GM12878 (cell line): Measurements from ENCODE around the gene LBX1.

ENCODE experiments used
- EZH2 ChIP-seq: IDR thresholded peaks from 2 replicates; pipeline ENCODE4 v1.6.1; 2012; ENCODE audit warnings: low read depth, mild to moderate bottlenecking, control low read depth, inconsistent platforms, low read length, borderline replicate concordance; ENCODE audit not compliant: control insufficient read depth
- HDAC6 ChIP-seq: fragments of 200-600 bp; sonication (generic); IDR thresholded peaks from one replicate; pipeline ENCODE4 v1.8.0; 2017; ENCODE audit warnings: antibody characterized with exemption; ENCODE audit not compliant: unreplicated experiment
- NR2C2 ChIP-seq: IDR thresholded peaks from 2 replicates; pipeline ENCODE4 v1.6.1; 2011; ENCODE audit warnings: borderline replicate concordance, low read depth; ENCODE audit not compliant: control insufficient read depth, insufficient read length
- PAX5 ChIP-seq: IDR thresholded peaks from 2 replicates; pipeline ENCODE4 v1.6.1; 2011; ENCODE audit warnings: low read depth, low read length, borderline replicate concordance
- POLR2A ChIP-seq: IDR thresholded peaks from 2 replicates; pipeline ENCODE4 v1.6.1; 2011; ENCODE audit warnings: low read depth, mild to moderate bottlenecking, low read length
- POLR2AphosphoS5 ChIP-seq: IDR thresholded peaks from 2 replicates; pipeline ENCODE4 v1.6.1; 2011; ENCODE audit warnings: mild to moderate bottlenecking, low read length, inconsistent platforms
- SMC3 ChIP-seq: IDR thresholded peaks from 2 replicates; pipeline ENCODE4 v1.6.1; 2011; ENCODE audit warnings: low read length, improper control_type of control experiment, borderline replicate concordance
- SRF ChIP-seq, 2 experiments: IDR thresholded peaks; 2 replicates each; pipeline ENCODE4 v1.6.1; 2011; ENCODE audit warnings: low read depth in 2 of 2, low read length in 2 of 2, mild to moderate bottlenecking in 1 of 2, moderate library complexity in 1 of 2
- SUZ12 ChIP-seq: fragments of 200-600 bp; sonication (generic); IDR thresholded peaks from one replicate; pipeline ENCODE4 v1.6.1; 2018; ENCODE audit warnings: antibody characterized with exemption, mild to moderate bottlenecking; ENCODE audit not compliant: unreplicated experiment
- TAF1 ChIP-seq: IDR thresholded peaks from 2 replicates; pipeline ENCODE4 v1.6.1; 2011; ENCODE audit warnings: mild to moderate bottlenecking, low read depth, low read length, borderline replicate concordance
- TCF12 ChIP-seq: IDR thresholded peaks from 2 replicates; pipeline ENCODE4 v1.6.1; 2011; ENCODE audit warnings: low read depth, mild to moderate bottlenecking, low read length
- ZNF207 ChIP-seq: fragments of 450-650 bp; IDR thresholded peaks from 2 replicates; pipeline ENCODE4 v1.6.1; 2014; ENCODE audit warnings: antibody characterized with exemption, mild to moderate bottlenecking, borderline replicate concordance
- TF ChIP-seq, protein P1 (sequence below): fragments of 450-650 bp; IDR thresholded peaks from 2 replicates; pipeline ENCODE4 v1.6.1; 2017; ENCODE audit warnings: mild to moderate bottlenecking
- TF ChIP-seq, protein P2 (sequence below), 3 experiments: IDR thresholded peaks in 2 of 3; conservative IDR thresholded peaks in 1 of 3; 2 replicates each; pipeline ENCODE4 v1.5.1; 2011; ENCODE audit warnings: low read depth in 3 of 3, low read length in 3 of 3, mild to moderate bottlenecking in 3 of 3, control low read depth in 2 of 3, moderate library complexity in 2 of 3, inconsistent platforms in 1 of 3, mixed read lengths in 1 of 3; ENCODE audit not compliant: control insufficient read depth in 2 of 3, insufficient read depth in 1 of 3; ENCODE audit errors: extremely low read depth in 1 of 3

DNA sequence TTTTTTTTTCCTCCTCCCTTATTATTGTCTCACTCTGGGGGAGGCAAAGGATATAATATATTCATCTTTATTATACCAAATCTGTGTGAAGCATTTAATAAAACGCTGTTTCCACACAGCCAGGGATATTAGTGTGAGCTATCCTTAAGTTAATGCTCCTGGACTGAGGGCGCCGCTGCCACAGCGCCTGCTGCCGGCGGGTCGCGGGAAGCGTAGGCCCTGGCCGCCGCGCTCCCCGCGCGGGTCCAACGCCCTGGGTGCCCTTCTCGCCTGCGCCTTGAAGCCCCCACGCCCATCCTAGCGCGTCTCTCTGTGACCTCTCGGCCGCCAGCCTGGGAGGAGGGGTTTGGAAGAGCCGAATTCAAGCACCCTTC, 9.5 kb upstream of the LBX1 start:
- TF ChIP-seq ZNF207 (no peak), POLR2A (no peak), HDAC6 (no peak), TCF12 (no peak), SRF (IDR thresholded peaks at IDR 0.05; ENCODE audit: low read depth in 2 of 2, low read length in 2 of 2) (no peak), NR2C2 (no peak), SUZ12 (no peak), TAF1 (no peak), PAX5 (no peak), EZH2 (no peak), POLR2AphosphoS5 (no peak), SMC3 (no peak; the same call in 1 of the 2 replicates)
- TF ChIP-seq, protein P1, sequence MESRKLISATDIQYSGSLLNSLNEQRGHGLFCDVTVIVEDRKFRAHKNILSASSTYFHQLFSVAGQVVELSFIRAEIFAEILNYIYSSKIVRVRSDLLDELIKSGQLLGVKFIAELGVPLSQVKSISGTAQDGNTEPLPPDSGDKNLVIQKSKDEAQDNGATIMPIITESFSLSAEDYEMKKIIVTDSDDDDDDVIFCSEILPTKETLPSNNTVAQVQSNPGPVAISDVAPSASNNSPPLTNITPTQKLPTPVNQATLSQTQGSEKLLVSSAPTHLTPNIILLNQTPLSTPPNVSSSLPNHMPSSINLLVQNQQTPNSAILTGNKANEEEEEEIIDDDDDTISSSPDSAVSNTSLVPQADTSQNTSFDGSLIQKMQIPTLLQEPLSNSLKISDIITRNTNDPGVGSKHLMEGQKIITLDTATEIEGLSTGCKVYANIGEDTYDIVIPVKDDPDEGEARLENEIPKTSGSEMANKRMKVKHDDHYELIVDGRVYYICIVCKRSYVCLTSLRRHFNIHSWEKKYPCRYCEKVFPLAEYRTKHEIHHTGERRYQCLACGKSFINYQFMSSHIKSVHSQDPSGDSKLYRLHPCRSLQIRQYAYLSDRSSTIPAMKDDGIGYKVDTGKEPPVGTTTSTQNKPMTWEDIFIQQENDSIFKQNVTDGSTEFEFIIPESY = no peak
- TF ChIP-seq, protein P2, sequence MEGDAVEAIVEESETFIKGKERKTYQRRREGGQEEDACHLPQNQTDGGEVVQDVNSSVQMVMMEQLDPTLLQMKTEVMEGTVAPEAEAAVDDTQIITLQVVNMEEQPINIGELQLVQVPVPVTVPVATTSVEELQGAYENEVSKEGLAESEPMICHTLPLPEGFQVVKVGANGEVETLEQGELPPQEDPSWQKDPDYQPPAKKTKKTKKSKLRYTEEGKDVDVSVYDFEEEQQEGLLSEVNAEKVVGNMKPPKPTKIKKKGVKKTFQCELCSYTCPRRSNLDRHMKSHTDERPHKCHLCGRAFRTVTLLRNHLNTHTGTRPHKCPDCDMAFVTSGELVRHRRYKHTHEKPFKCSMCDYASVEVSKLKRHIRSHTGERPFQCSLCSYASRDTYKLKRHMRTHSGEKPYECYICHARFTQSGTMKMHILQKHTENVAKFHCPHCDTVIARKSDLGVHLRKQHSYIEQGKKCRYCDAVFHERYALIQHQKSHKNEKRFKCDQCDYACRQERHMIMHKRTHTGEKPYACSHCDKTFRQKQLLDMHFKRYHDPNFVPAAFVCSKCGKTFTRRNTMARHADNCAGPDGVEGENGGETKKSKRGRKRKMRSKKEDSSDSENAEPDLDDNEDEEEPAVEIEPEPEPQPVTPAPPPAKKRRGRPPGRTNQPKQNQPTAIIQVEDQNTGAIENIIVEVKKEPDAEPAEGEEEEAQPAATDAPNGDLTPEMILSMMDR (IDR thresholded peaks at IDR 0.05 in 2 of 3, conservative IDR thresholded peaks at IDR 0.05 in 1 of 3; ENCODE audit: control insufficient read depth in 2 of 3, extremely low read depth in 1 of 3, insufficient read depth in 1 of 3, low read depth in 3 of 3, low read length in 3 of 3) = peak; percentile 38 to 75 (median 55); a peak in 5 of 6 replicates
